Measurements from ENCODE around the gene HSDL1. TPM values are rescaled to one million over a fixed set of nuclear protein-coding genes. Genes with fewer than 3 reads are reported as not detected.

HSDL1 gene
- total and polyA plus RNA-seq, 4 donors: 12.6 to 41.3 (median 16.7) TPM

GRCh38 chr16:84144209-84144858 lies 643 bp downstream of the HSDL1 start:
- peak overlapping the region; percentile 35 to 52 for H3K27ac ChIP-seq (ENCODE audit: low read depth in 1 of 2, low read length in 1 of 2)

GRCh38 chr16:84143784-84144199 lies 1.2 kb downstream of the HSDL1 start:
- peak overlapping the region in 1 of 2 donors; percentile 8 for H3K9ac ChIP-seq (ENCODE audit: insufficient read depth in 1 of 2, low read length in 2 of 2)
- 33 to 52% methylated on average over 13 of the region's 13 CpGs for WGBS, 2 donors
- peaks cover 0 to 15% (median 5%) of the 10 kb centered on the region in 5 donors for H3K4me1 ChIP-seq (ENCODE audit: control insufficient read depth in 5 of 5, insufficient read depth in 5 of 5, low read length in 5 of 5)
- H3K9me3 ChIP-seq (ENCODE audit: control insufficient read depth in 4 of 4, insufficient read depth in 3 of 4, low read length in 3 of 4): no peaks in the 10 kb centered on the region
- DNase-seq (peak in 2 of 3 donors; percentile 14 to 26), ATAC-seq (ENCODE audit: insufficient read depth, low FRiP score) (no peak)
- TF ChIP-seq CTCF (IDR thresholded peaks at IDR 0.05; ENCODE audit: control extremely low read depth, extremely low read depth): no peak
- no peaks in the 10 kb centered on the region for H3K27me3 ChIP-seq (ENCODE audit: control insufficient read depth in 3 of 3, insufficient read depth in 3 of 3, low read length in 2 of 3)
- no peak overlapping the region for H3K27ac ChIP-seq (ENCODE audit: low read depth in 1 of 2, low read length in 1 of 2)
- no peaks in the 10 kb centered on the region for H3K36me3 ChIP-seq (ENCODE audit: control insufficient read depth in 4 of 4, insufficient read depth in 4 of 4, low read length in 4 of 4)
- H3K4me3 ChIP-seq: no peak overlapping the region

More at GRCh38 chr16:84144209-84144858, 643 bp downstream of the HSDL1 start:
- 1% methylated on average over 38 to 39 of the region's 39 CpGs for WGBS, 2 donors
- H3K9ac ChIP-seq (ENCODE audit: insufficient read depth in 1 of 2, low read length in 2 of 2): peak overlapping the region; percentile 8 to 37
- H3K4me3 ChIP-seq: peak overlapping the region; percentile 66
- ATAC-seq (ENCODE audit: insufficient read depth, low FRiP score) (peak; percentile 31), DNase-seq (peak; percentile 37 to 46 (median 39))
- no peaks in the 10 kb centered on the region for H3K9me3 ChIP-seq (ENCODE audit: control insufficient read depth in 4 of 4, insufficient read depth in 3 of 4, low read length in 3 of 4)
- peaks cover 0 to 10% (median 5%) of the 10 kb centered on the region in 5 donors for H3K4me1 ChIP-seq (ENCODE audit: control insufficient read depth in 5 of 5, insufficient read depth in 5 of 5, low read length in 5 of 5)
- TF ChIP-seq CTCF (IDR thresholded peaks at IDR 0.05; ENCODE audit: control extremely low read depth, extremely low read depth): no peak
- H3K27me3 ChIP-seq (ENCODE audit: control insufficient read depth in 3 of 3, insufficient read depth in 3 of 3, low read length in 2 of 3): no peaks in the 10 kb centered on the region
- no peaks in the 10 kb centered on the region for H3K36me3 ChIP-seq (ENCODE audit: control insufficient read depth in 4 of 4, insufficient read depth in 4 of 4, low read length in 4 of 4)

GRCh38 chr16:84143081-84143480 lies 1.9 kb downstream of the HSDL1 start:
- no peaks in the 10 kb centered on the region for H3K36me3 ChIP-seq (ENCODE audit: control insufficient read depth in 4 of 4, insufficient read depth in 4 of 4, low read length in 4 of 4)
- ATAC-seq (ENCODE audit: insufficient read depth, low FRiP score): no peak
- peaks cover 0 to 16% (median 5%) of the 10 kb centered on the region in 5 donors for H3K4me1 ChIP-seq (ENCODE audit: control insufficient read depth in 5 of 5, insufficient read depth in 5 of 5, low read length in 5 of 5)
- H3K27ac ChIP-seq (ENCODE audit: low read depth in 1 of 2, low read length in 1 of 2): no peak overlapping the region
- no peak for DNase-seq
- H3K9me3 ChIP-seq (ENCODE audit: control insufficient read depth in 4 of 4, insufficient read depth in 3 of 4, low read length in 3 of 4): no peaks in the 10 kb centered on the region
- WGBS, 2 donors: 97 to 100% methylated on average over 1 of the region's 1 CpG
- H3K4me3 ChIP-seq: no peak overlapping the region
- no peaks in the 10 kb centered on the region for H3K27me3 ChIP-seq (ENCODE audit: control insufficient read depth in 3 of 3, insufficient read depth in 3 of 3, low read length in 2 of 3)
- no peak for TF ChIP-seq CTCF (IDR thresholded peaks at IDR 0.05; ENCODE audit: control extremely low read depth, extremely low read depth)
- H3K9ac ChIP-seq (ENCODE audit: insufficient read depth in 1 of 2, low read length in 2 of 2): no peak overlapping the region

All from lung (tissue), 12 donors.